HG03025 (cell line): ENCODE measurements around the gene PDE3A.
"Not testable (repeated sequence)": the region's sequence is repeated elsewhere in the genome, so short reads cannot be mapped to it uniquely, and the experiment has no call there.

Experiments used
- ATAC-seq: cut with Tn5 transposase; IDR thresholded peaks from one replicate; pipeline ENCODE4 v1.9.1; 2021; ENCODE audit warnings: mild to moderate bottlenecking, moderate library complexity; ENCODE audit not compliant: unreplicated experiment, low FRiP score

Gene PDE3A

GRCh38 chr12:20590570-20590969 is 222.2 kb downstream of the PDE3A start:
- no peak for ATAC-seq

- no peak for ATAC-seq
These were observed 224.2 kb downstream of the PDE3A start for GRCh38 chr12:20592556-20592955.

GRCh38 chr12:20593611-20594010 is 225.3 kb downstream of the PDE3A start:
- ATAC-seq, result no peak

- no peak for ATAC-seq
These were observed 227.7 kb downstream of the PDE3A start for GRCh38 chr12:20596061-20596460.

GRCh38 chr12:20599757-20600156 is 231.4 kb downstream of the PDE3A start:
- ATAC-seq, result no peak

GRCh38 chr12:20601668-20602280 is 233.4 kb downstream of the PDE3A start:
- no peak for ATAC-seq

GRCh38 chr12:20602641-20603391 is 234.5 kb downstream of the PDE3A start:
- ATAC-seq, result no peak

GRCh38 chr12:20604408-20605067 is 236.2 kb downstream of the PDE3A start:
- ATAC-seq, result no peak

- ATAC-seq, result not testable (repeated sequence)
These were observed 246.7 kb downstream of the PDE3A start for GRCh38 chr12:20615020-20615419.

GRCh38 chr12:20616093-20616492 is 247.8 kb downstream of the PDE3A start:
- no peak for ATAC-seq

- ATAC-seq, result no peak
These were observed 251.9 kb downstream of the PDE3A start for GRCh38 chr12:20620261-20620660.

GRCh38 chr12:20624718-20625117 is 256.4 kb downstream of the PDE3A start:
- ATAC-seq, result no peak

- no peak for ATAC-seq
These were observed 257.2 kb downstream of the PDE3A start for GRCh38 chr12:20625531-20625930.

- no peak for ATAC-seq
These were observed 258.8 kb downstream of the PDE3A start for GRCh38 chr12:20627001-20627588.

GRCh38 chr12:20628226-20628787 is 260.0 kb downstream of the PDE3A start:
- ATAC-seq, result no peak

- ATAC-seq, result no peak
These were observed 260.7 kb downstream of the PDE3A start for GRCh38 chr12:20628999-20629398.

GRCh38 chr12:20629414-20630156 is 261.2 kb downstream of the PDE3A start:
- ATAC-seq, result no peak

- no peak for ATAC-seq
These were observed 263.4 kb downstream of the PDE3A start for GRCh38 chr12:20631711-20632110.

- no peak for ATAC-seq
These were observed 272.8 kb downstream of the PDE3A start for GRCh38 chr12:20641106-20641505.

GRCh38 chr12:20643822-20644221 is 275.5 kb downstream of the PDE3A start:
- ATAC-seq, result no peak
